GM12878 (cell line): ENCODE data around the gene TMEM175. TPM values are rescaled to one million over a fixed set of nuclear protein-coding genes. Genes with fewer than 3 reads are reported as not detected.

Source experiments
- ATAC-seq: fragments of 200-7000 bp; cut with Tn5 transposase; 3 replicates; pipeline ENCODE4 v1.9.1; 2020; ENCODE audit warnings: mild to moderate bottlenecking, moderate library complexity
- BruUV-seq: library from RNA; stranded (reverse); fragments of 400-500 nt; replicated peaks from 2 replicates; lab custom pipeline; 2021; lab: Mats Ljungman, UMichigan
- CTCF ChIA-PET: fragments of 300-600 bp; sonication (Branson Sonifier 250); formaldehyde crosslinking; extraction: SDS; loops from one replicate; lab custom pipeline; 2021; ENCODE audit warnings: inconsistent platforms; lab: Yijun Ruan, JAX
- POLR2A ChIA-PET: fragments of 350-600 bp; formaldehyde crosslinking; extraction: SDS; loops from one replicate; lab custom pipeline; 2021; ENCODE audit warnings: inconsistent platforms; lab: Charles Lee
- RAD21 ChIA-PET: fragments of 300-600 bp; sonication (Branson Sonifier 250); formaldehyde crosslinking; loops from one replicate; lab custom pipeline; 2023; ENCODE audit warnings: antibody characterized with exemption; ENCODE audit not compliant: unreplicated experiment; lab: Charles Lee
- SMC1A ChIA-PET: fragments of 300-600 bp; sonication (Branson Sonifier 250); formaldehyde crosslinking; loops from one replicate; lab custom pipeline; 2023; ENCODE audit not compliant: unreplicated experiment, uncharacterized antibody; lab: Charles Lee
- DNase-seq: peaks from one replicate; pipeline ENCODE4 v3.0.0-alpha.2; 2011; ENCODE audit warnings: low read depth, low spot score
- FAIRE-seq: peaks from 3 replicates; lab custom pipeline; 2011; peaks lifted over from hg19 to GRCh38; lab: Jason Lieb, UNC
- H2AFZ ChIP-seq: 2 replicates; pipeline ENCODE4 v1.6.0; 2011; ENCODE audit warnings: low read depth, low read length, control low read depth; ENCODE audit not compliant: control insufficient read depth
- H3K27ac ChIP-seq: 2 replicates; pipeline ENCODE4 v1.5.1; 2011; ENCODE audit warnings: control low read depth; ENCODE audit not compliant: control insufficient read depth, insufficient read depth
- H3K27me3 ChIP-seq, 2 experiments: replicated peaks in 1 of 2; 2 replicates each; pipeline versions ENCODE4 v1.6.0 to v1.6.1; 2011; ENCODE audit warnings: low read length in 1 of 2; ENCODE audit not compliant: control insufficient read depth in 2 of 2, insufficient read depth in 2 of 2
- H3K36me3 ChIP-seq, 2 experiments: 2 replicates each; pipeline ENCODE4 v1.5.1; 2011; ENCODE audit warnings: low read length in 1 of 2; ENCODE audit not compliant: control insufficient read depth in 2 of 2, insufficient read depth in 2 of 2
- H3K4me1 ChIP-seq: 2 replicates; pipeline ENCODE4 v1.6.1; 2011; ENCODE audit warnings: mild to moderate bottlenecking, low read length, moderate library complexity, mixed read lengths; ENCODE audit not compliant: control insufficient read depth, insufficient read depth
- H3K4me2 ChIP-seq: 2 replicates; pipeline ENCODE4 v1.6.0; 2011; ENCODE audit warnings: control low read depth; ENCODE audit not compliant: control insufficient read depth, insufficient read depth
- H3K4me3 ChIP-seq: fragments of 200-600 bp; sonication (generic); 2 replicates; pipeline ENCODE4 v1.5.1; 2016
- H3K79me2 ChIP-seq: 2 replicates; pipeline ENCODE4 v1.6.0; 2011; ENCODE audit warnings: low read length; ENCODE audit not compliant: control insufficient read depth, insufficient read depth
- H3K9ac ChIP-seq: 2 replicates; pipeline ENCODE4 v1.8.0; 2011; ENCODE audit warnings: low read length, control low read depth, mixed read lengths; ENCODE audit not compliant: control insufficient read depth, insufficient read depth
- H3K9me3 ChIP-seq: replicated peaks from 3 replicates; pipeline ENCODE4 v1.5.1; 2011; ENCODE audit warnings: mild to moderate bottlenecking, low read length; ENCODE audit not compliant: control insufficient read depth, insufficient read depth
- H4K20me1 ChIP-seq: 2 replicates; pipeline ENCODE4 v1.6.0; 2011; ENCODE audit not compliant: control insufficient read depth, insufficient read depth
- ASH2L ChIP-seq: fragments of 300-600, 200-600 bp; sonication (generic); IDR thresholded peaks from 2 replicates; pipeline ENCODE4 v1.6.1; 2017; ENCODE audit warnings: low read depth, mild to moderate bottlenecking, borderline replicate concordance
- MXI1 ChIP-seq: fragments of 150-350 bp; IDR thresholded peaks from 2 replicates; pipeline ENCODE4 v1.6.1; 2011; ENCODE audit warnings: low read depth, mild to moderate bottlenecking, inconsistent platforms, low read length, improper control_type of control experiment
- NFIC ChIP-seq: IDR thresholded peaks from 2 replicates; pipeline ENCODE4 v1.6.1; 2012; ENCODE audit warnings: low read depth, mild to moderate bottlenecking, inconsistent platforms, low read length, moderate library complexity
- RB1 ChIP-seq: fragments of 450-650 bp; formaldehyde crosslinking; IDR thresholded peaks from 2 replicates; pipeline ENCODE4 v1.6.1; 2017; ENCODE audit warnings: mild to moderate bottlenecking, borderline replicate concordance
- SREBF1 ChIP-seq: IDR thresholded peaks from 2 replicates; pipeline ENCODE4 v1.6.1; 2012; ENCODE audit warnings: mild to moderate bottlenecking, low read length
- WGBS: methylation state at CpG from one replicate; pipeline ENCODE4 v1.1.6; 2016; ENCODE audit warnings: low lambda C conversion rate; ENCODE audit not compliant: insufficient replicate concordance, insufficient coverage; ENCODE audit errors: missing lambda C conversion rate; 5-methylcytosine and 5-hydroxymethylcytosine counted together
- in situ Hi-C: fragments of 300-500 bp; cut with MboI; formaldehyde crosslinking; loops from 9 replicates; pipeline ENCODE4 v1.14.3; 2018; ENCODE audit warnings: mixed read lengths
- intact Hi-C: fragments of 100-400 bp; cut with micrococcal nuclease; formaldehyde crosslinking; loops from one replicate; pipeline ENCODE4 v1.14.2; 2022; ENCODE audit not compliant: unreplicated experiment
- polyA plus RNA-seq, 11 experiments: library from polyadenylated mRNA; depleted of rRNA in 4 of 11; unstranded in 6 of 11; stranded (reverse) in 5 of 11; fragments of >200 nt; fragmentation: Nextera tagmentation in 4 of 11; fragmentation: Illumina TruSeq in 1 of 11; extraction: Ambion mirVana in 4 of 11; extraction: Trizol in 1 of 11; gene quantifications; 1 replicate in 1 of 11; 2 replicates in 10 of 11; pipeline versions ENCODE4 v1.2.1 to v1.2.3, GENCODE V29; 2011 to 2016; ENCODE audit warnings: inconsistent platforms in 2 of 11, missing spikeins in 2 of 11, low read depth in 1 of 11
- total RNA-seq, 4 experiments: library from RNA; depleted of rRNA in 3 of 4; stranded (reverse); fragments of >200 nt in 3 of 4; fragmentation: Illumina TruSeq in 1 of 4; extraction: Trizol in 1 of 4; gene quantifications; 2 replicates each; pipeline versions ENCODE4 v1.2.1 to v1.2.3, GENCODE V29; 2013 to 2021

The TMEM175 gene
- total and polyA plus RNA-seq, 10 of the 15 experiments (the other 5 are each of a cell fraction or from before 2014, with no cell fraction given) = 0.11 to 39.5 (median 22.3) TPM

- Histone ChIP-seq H3K27ac (no peak overlapping the region), H3K79me2 (no peaks in the 10 kb centered on the region), H4K20me1 (no peaks in the 10 kb centered on the region), H3K4me2 (no peak overlapping the region), H3K36me3 (no peaks in the 10 kb centered on the region), H3K4me3 (no peak overlapping the region), H3K4me1 (peaks cover 8% of the 10 kb centered on the region; the same call in 1 of the 2 replicates), H3K27me3 (no peaks in the 10 kb centered on the region), H3K9me3 (no peaks in the 10 kb centered on the region; the same call in 2 of the 3 replicates), H3K9ac (no peak overlapping the region), H2AFZ (no peak overlapping the region)
- ChIA-PET SMC1A (no interaction called here), CTCF (interaction anchor here (4.1 kb wide), 1 partner anchor 247 kb away, joined by 46 read pairs; no protein-coding TSS in a partner anchor), RAD21 (interaction anchor here (2.9 to 5.2 kb wide), 2 partner anchors 56 to 247 kb away, joined by 28 to 48 read pairs; partner anchors contain the start of genes GAK and TMEM175), POLR2A (no interaction called here)
- no peak for TF ChIP-seq NFIC
- TF ChIP-seq RB1 = no peak
- no peak for TF ChIP-seq MXI1
- no peak for TF ChIP-seq ASH2L
- no peak for TF ChIP-seq SREBF1
- FAIRE-seq (no peak), ATAC-seq (no peak), DNase-seq (no peak)
- no TSS peak for BruUV-seq
- WGBS = 77% methylated on average over 63 of the region's 69 CpGs
- intact Hi-C loops = loop anchor here (10.0 kb wide), 1 partner anchor 94 kb away; no protein-coding TSS in a partner anchor
- in situ Hi-C loops = no loop called here
Measured at GRCh38 chr4:988726-989721, 56.8 kb downstream of the TMEM175 start.
